Lung (tissue), 12 donors: ENCODE measurements around the gene PHF19. TPM values are rescaled to one million over a fixed set of nuclear protein-coding genes. Genes with fewer than 3 reads are reported as not detected.

Experiments
- ATAC-seq: fragments of 200-7000 bp; cut with Tn5 transposase; one replicate; pipeline ENCODE4 v1.9.1; 2020; ENCODE audit warnings: moderate number of reproducible peaks; ENCODE audit not compliant: insufficient read depth, low FRiP score
- DNase-seq, 3 donors: peaks; one replicate each; pipeline ENCODE4 v3.0.0-alpha.2; 2013 to 2017
- H3K27ac ChIP-seq, 2 donors: one replicate each; pipeline ENCODE4 v1.5.1; 2013; ENCODE audit warnings: mild to moderate bottlenecking in 2 of 2, moderate library complexity in 2 of 2, control low read depth in 1 of 2, inconsistent platforms in 1 of 2, low read depth in 1 of 2, low read length in 1 of 2
- H3K27me3 ChIP-seq, 3 donors: one replicate each; pipeline ENCODE4 v1.5.1; 2013; ENCODE audit warnings: low read length in 2 of 3; ENCODE audit not compliant: control insufficient read depth in 3 of 3, insufficient read depth in 3 of 3
- H3K36me3 ChIP-seq, 4 donors: one replicate each; pipeline ENCODE4 v1.5.1; 2013; ENCODE audit warnings: low read length in 4 of 4, mild to moderate bottlenecking in 1 of 4, moderate library complexity in 1 of 4; ENCODE audit not compliant: control insufficient read depth in 4 of 4, insufficient read depth in 4 of 4
- H3K4me1 ChIP-seq, 5 donors: one replicate each; pipeline ENCODE4 v1.5.1; 2013; ENCODE audit warnings: low read length in 5 of 5, mild to moderate bottlenecking in 2 of 5, moderate library complexity in 1 of 5; ENCODE audit not compliant: control insufficient read depth in 5 of 5, insufficient read depth in 5 of 5
- H3K4me3 ChIP-seq: one replicate; pipeline ENCODE4 v1.5.1; 2013; ENCODE audit warnings: mild to moderate bottlenecking, control low read depth, moderate library complexity
- H3K9ac ChIP-seq, 2 donors: one replicate each; pipeline ENCODE4 v1.5.1; 2013; ENCODE audit warnings: low read length in 2 of 2, control low read depth in 1 of 2; ENCODE audit not compliant: insufficient read depth in 1 of 2
- H3K9me3 ChIP-seq, 4 donors: one replicate each; pipeline ENCODE4 v1.5.1; 2013; ENCODE audit warnings: low read length in 3 of 4, mild to moderate bottlenecking in 1 of 4, moderate library complexity in 1 of 4; ENCODE audit not compliant: control insufficient read depth in 4 of 4, insufficient read depth in 3 of 4
- CTCF ChIP-seq: IDR thresholded peaks from 2 replicates; pipeline ENCODE4 v1.5.1; 2012; ENCODE audit warnings: mild to moderate bottlenecking; ENCODE audit errors: control extremely low read depth, extremely low read depth
- WGBS, 2 donors: extraction: QIAGEN DNeasy Blood & Tissue Kit; methylation state at CpG; one replicate each; pipeline ENCODE4 v1.1.7; 2013; 5-methylcytosine and 5-hydroxymethylcytosine counted together
- polyA plus RNA-seq, 2 donors: library from polyadenylated mRNA; stranded (reverse); fragments of 200-250 nt; gene quantifications; one replicate each; pipeline ENCODE4 v1.2.1, GENCODE V29; 2013
- total RNA-seq, 2 donors: library from RNA; depleted of rRNA in 1 of 2; stranded (reverse); fragments of >200 nt in 1 of 2; gene quantifications; one replicate each; pipeline ENCODE4 v1.2.1, GENCODE V29; 2014 to 2021
- donor health status: control.
- donor health status: control.
- donor health status: Bipolar disorder and iron deficiency.
- donor health status: healthy.
- donor health status: DM: yes; HTN: yes; CAD: no.

Gene PHF19
- total and polyA plus RNA-seq, 4 donors, result 20.3 to 25.1 (median 21.7) TPM

GRCh38 chr9:120830151-120830550, 46.8 kb downstream of the PHF19 start:
- H3K9me3 ChIP-seq, result peaks cover 0 to 3% (median 0%) of the 10 kb centered on the region in 4 donors
- DNase-seq, result no peak
- H3K4me3 ChIP-seq, result no peak overlapping the region
- no peaks in the 10 kb centered on the region for H3K4me1 ChIP-seq
- H3K27me3 ChIP-seq, result no peaks in the 10 kb centered on the region
- H3K27ac ChIP-seq, result no peak overlapping the region
- WGBS, 2 donors, result 95 to 98% methylated on average over 3 of the region's 3 CpGs
- no peak overlapping the region for H3K9ac ChIP-seq
- no peak for ATAC-seq
- peaks cover 8 to 37% (median 29%) of the 10 kb centered on the region in 4 donors for H3K36me3 ChIP-seq
- no peak for TF ChIP-seq CTCF

GRCh38 chr9:120829650-120830049, 47.3 kb downstream of the PHF19 start:
- H3K36me3 ChIP-seq, result peaks cover 8 to 40% (median 33%) of the 10 kb centered on the region in 4 donors
- no peaks in the 10 kb centered on the region for H3K4me1 ChIP-seq
- H3K9ac ChIP-seq, result no peak overlapping the region
- WGBS, 2 donors, result 98 to 100% methylated on average over 1 of the region's 1 CpG
- no peak overlapping the region for H3K4me3 ChIP-seq
- no peak for DNase-seq
- H3K27ac ChIP-seq, result no peak overlapping the region
- TF ChIP-seq CTCF, result no peak
- no peaks in the 10 kb centered on the region for H3K27me3 ChIP-seq
- peaks cover 0 to 3% (median 0%) of the 10 kb centered on the region in 4 donors for H3K9me3 ChIP-seq
- ATAC-seq, result no peak

- Histone ChIP-seq H3K27ac (no peak overlapping the region), H3K4me3 (no peak overlapping the region), H3K9ac (no peak overlapping the region), H3K9me3 (no peaks in the 10 kb centered on the region), H3K36me3 (peaks cover 8 to 36% (median 31%) of the 10 kb centered on the region in 4 donors), H3K27me3 (no peaks in the 10 kb centered on the region), H3K4me1 (no peaks in the 10 kb centered on the region)
- no peak for TF ChIP-seq CTCF
- no peak for ATAC-seq
- DNase-seq, result no peak
- WGBS, 2 donors, result 74 to 89% methylated on average over 4 of the region's 4 CpGs
These were observed 56.9 kb downstream of the PHF19 start for GRCh38 chr9:120820095-120820494.

GRCh38 chr9:120818595-120818994, 58.4 kb downstream of the PHF19 start:
- 90 to 92% methylated on average over 1 of the region's 1 CpG for WGBS, 2 donors
- TF ChIP-seq CTCF, result no peak
- Histone ChIP-seq H3K9ac (no peak overlapping the region), H3K4me1 (no peaks in the 10 kb centered on the region), H3K27ac (no peak overlapping the region), H3K36me3 (peaks cover 10 to 27% (median 22%) of the 10 kb centered on the region in 4 donors), H3K9me3 (no peaks in the 10 kb centered on the region), H3K27me3 (no peaks in the 10 kb centered on the region), H3K4me3 (no peak overlapping the region)
- no peak for ATAC-seq
- DNase-seq, result no peak
